ENCODE results near the gene ATG13. TPM values are rescaled to one million over a fixed set of nuclear protein-coding genes. Genes with fewer than 3 reads are reported as not detected.
"Not testable (repeated sequence)": the region's sequence is repeated elsewhere in the genome, so short reads cannot be mapped to it uniquely, and the experiment has no call there.

The ATG13 gene
- total RNA-seq, 1 donor from 2014 or later: 39.4 TPM

DNA sequence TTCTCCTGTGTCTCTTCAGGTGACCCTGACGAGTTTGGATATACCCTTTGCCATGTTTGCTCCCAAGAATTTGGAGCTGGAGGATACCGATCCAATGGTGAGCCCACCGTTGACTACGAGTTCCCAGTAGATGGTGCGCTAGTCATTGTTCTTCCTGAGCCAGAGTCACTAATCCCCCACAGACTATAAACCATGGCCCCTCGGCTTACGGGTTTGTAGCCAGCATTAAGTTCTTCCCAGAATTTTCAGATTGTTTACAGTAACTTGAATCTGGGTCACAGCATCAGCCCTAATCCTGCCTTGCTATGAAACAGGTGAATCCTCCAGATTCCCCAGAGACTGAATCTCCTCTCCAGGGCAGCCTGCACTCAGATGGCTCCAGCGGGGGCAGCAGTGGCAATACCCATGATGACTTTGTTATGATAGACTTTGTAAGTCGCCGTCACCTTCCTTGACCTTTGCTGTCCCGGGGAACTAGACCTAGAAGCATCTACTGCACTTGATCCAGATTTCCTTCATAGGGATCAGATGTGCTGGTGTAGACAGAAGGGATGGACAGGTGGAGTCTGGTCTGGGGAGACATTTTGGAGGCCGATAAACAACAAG, 51.2 kb downstream of the ATG13 start:
- ATAC-seq: no peak
- no peak for DNase-seq (ENCODE audit: missing footprints)
- intact Hi-C loops (cut with DNase I): no loop called here

DNA sequence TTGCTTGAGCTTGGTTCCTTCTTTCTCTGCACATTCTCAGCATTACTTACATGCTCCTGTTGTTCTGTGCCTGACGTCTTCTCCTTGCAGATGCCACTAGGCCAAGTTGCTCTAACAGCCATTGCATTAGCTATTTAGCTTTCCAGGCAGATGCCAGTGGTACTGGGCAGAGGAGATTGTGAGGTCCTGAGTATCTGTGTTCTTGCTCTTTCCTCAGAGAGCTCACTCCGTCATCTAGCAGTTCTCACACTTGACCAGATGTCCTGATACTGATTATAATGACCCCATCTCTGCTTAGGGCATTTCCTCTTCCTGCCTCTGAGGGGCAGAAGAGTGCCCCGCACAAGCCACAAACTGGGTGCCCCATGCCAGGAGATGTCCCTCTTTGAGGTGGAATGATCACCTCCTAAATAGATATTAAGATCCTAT, 52.4 kb downstream of the ATG13 start:
- ATAC-seq (no peak), DNase-seq (ENCODE audit: missing footprints) (no peak)
- intact Hi-C loops (cut with DNase I): no loop called here

DNA sequence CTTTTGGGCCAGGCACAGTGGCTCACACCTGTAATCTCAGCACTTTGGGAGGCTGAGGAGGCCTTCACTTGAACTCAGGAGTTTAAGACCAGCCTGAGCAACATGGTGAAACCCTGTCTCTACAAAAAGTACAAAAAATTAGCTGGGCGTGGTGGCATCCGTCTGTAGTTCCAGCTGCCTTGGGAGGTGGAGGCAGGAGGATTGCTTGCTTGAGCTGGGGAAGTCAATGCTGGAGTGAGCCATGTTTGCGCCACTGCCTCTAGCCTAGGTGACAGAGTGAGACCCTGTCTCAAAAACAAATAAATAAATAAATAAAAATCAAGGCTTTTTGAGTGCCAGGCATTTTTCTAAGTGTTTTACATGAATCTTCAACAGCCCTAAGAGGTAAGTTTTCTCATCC, 53.2 kb downstream of the ATG13 start:
- ATAC-seq; intact Hi-C loops (cut with DNase I): not testable (repeated sequence)

DNA sequence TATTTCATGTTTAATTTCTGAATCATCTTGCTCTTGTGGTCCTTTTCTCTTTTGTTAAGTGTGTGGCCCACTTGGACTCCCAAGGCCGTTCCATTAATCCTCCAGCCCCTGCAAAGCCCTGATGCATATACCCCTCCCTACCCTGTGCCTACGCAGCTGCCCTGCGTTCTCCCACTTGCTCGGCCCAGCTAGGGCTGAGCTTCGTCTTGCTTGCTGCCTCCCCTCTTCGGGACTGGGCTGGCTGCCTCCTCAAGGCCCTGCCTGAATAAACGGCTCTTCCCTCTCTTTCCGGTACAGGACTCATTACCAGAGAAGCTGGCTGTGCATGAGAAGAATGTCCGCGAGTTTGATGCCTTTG, 54.6 kb downstream of the ATG13 start:
- intact Hi-C loops (cut with DNase I): no loop called here
- ATAC-seq (no peak), DNase-seq (ENCODE audit: missing footprints) (no peak)

More for the DNA sequence above, 53.2 kb downstream of the ATG13 start:
- not testable (repeated sequence) for DNase-seq (ENCODE audit: missing footprints)

DNA sequence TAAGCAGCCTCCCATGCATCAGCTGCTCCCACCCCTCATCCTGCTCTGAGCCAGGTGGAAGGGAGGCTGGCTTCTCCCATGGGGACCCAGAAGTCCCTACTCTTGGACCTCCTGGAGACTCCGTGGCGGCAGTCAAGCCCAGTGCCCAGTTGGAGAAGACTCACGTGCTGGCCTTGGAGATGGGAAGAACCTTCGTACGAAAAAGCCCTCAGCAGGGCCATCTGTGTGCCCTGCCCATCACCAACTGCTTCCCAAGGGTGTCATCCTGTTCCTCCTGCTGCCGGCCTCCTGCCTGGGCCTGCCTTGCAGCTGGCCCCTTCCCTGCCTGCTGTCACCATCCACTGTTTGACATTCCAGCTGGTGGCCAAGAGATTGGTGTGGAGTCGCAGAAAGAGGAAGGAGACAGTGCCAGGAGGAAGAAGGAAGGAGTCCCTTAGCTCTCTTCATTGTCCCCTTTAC, 55.1 kb downstream of the ATG13 start:
- intact Hi-C loops (cut with DNase I): no loop called here
- DNase-seq (ENCODE audit: missing footprints): no peak
- ATAC-seq: no peak

DNA sequence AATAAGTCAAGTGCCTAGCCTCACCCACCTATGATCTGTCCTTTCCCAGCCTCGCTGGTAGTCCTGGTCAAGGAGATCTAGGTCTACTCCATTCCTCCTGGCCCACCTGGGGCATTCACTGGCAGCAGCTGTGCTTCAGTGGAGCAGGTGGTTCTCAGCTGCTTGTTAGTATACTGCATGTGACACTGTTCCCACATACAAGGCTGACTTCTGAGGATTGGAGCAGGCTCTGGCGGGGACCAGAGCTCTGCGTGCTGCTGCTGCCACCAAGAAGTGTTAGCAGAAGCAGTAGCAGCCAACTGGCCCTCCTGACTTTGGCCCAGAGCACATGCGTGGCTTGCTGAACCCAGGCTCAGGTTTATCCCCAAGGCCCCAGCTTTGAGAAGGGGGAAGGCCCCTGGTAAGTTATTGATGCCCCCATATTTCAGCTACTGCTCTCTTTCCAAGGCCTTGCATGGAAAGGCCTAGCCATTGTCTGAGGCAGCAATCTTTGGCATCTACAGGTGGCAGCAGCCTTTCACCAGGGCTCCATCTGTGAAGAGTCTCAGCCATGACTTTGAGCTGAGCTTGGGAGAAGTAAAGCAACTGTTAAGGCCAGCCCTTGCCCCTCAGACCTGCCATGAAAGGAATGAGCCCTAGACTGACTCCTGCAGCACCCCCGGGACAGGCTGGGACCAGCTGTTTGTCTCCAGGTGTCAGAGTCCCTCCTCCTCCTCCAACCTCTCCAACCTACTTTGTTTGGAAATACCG, 56.5 kb downstream of the ATG13 start:
- intact Hi-C loops (cut with DNase I): no loop called here
- ATAC-seq (no peak), DNase-seq (ENCODE audit: missing footprints) (no peak)

DNA sequence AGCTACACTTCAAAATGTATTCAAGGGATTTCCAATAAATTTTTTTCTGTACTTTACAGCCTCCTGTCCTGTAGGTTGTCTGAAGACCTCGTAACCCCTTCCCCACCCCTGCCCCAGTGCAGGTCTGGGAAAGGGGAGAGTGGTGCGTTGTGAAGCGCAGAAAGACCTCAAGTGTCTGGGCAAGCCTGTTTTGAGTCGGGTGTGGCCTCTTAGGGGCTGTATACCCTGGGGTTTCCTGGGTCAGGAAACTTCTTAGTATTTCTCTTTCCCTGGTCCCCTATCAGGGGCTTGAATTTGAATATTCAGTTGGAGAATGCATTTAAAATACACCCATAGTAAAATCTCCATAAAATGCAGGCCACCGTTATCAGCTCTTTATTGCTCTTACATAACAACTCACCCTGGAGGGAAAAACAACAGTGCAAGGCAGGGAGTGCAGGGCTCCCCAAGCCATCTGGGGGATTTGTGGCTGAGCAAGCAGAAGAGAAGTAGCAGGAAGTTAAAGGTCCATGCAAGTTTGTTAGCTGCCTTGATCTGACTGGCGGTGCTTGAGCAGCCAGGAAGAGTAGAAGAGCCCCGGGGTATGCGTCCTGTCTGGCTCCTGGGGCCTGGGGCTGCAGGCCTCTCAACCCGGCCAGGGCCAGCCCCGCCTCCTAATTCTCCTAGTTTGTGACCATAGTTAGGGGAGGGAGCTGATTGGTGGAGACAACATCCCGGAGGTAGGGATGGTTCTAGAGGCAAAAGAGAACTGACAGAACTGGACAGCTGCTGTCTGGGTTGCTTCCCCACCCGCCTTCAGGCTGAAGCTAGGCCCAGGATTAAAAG, 57.3 kb downstream of the ATG13 start:
- peak; percentile 41 for ATAC-seq

DNA sequence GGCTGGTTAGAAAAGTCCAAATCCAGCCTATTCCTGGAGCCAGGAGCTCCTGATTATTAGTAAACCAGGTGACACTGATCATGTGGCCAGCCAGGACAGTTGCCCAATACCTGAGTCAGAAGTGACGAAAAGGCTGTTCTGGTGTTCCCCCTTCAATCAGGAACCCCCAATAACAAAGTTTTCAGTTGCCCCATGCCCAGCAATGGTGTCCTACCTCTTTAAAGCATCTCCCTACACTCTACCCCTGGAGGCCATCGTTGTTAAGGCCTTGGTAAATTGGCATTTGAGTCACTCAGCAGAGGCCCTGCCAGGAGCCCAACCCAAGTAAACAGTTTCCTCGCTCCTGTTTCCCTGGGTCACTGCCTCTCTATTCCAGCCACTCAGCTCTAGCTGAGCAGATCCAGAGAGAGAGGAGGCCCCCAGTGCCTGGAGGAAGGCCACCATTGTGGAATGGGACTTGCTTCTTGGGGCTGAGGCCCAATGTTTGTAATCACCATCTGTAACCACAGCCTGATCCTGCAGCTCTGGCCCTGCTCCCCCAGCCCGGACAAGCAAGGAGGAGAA, 58.0 kb downstream of the ATG13 start:
- ATAC-seq (peak; percentile 74), DNase-seq (ENCODE audit: missing footprints) (peak; percentile 81)
- intact Hi-C loops (cut with DNase I): no loop called here

More for the DNA sequence above, 57.3 kb downstream of the ATG13 start:
- intact Hi-C loops (cut with DNase I): no loop called here
- peak; percentile 77 for DNase-seq (ENCODE audit: missing footprints)

DNA sequence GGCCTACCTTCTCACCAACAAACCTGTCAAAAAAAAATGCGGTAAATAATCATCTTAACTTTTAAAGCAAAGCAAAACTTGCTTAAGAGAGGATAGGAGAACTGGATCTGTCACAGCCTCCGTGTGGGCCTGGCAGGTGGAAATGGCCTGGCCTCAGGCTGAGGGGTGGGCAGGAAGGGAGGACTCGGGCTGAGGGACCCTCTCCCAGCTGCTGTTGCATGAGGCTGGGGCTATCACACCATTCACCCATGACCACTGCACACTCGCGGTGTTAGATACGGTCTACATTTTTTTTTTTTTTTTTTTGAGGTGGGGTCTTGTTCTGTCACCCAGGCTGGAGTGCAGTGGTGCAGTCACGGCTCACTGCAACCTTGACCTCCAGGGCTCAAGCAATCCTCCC, 58.6 kb downstream of the ATG13 start:
- DNase-seq (ENCODE audit: missing footprints): no peak
- ATAC-seq: no peak
- intact Hi-C loops (cut with DNase I): no loop called here

DNA sequence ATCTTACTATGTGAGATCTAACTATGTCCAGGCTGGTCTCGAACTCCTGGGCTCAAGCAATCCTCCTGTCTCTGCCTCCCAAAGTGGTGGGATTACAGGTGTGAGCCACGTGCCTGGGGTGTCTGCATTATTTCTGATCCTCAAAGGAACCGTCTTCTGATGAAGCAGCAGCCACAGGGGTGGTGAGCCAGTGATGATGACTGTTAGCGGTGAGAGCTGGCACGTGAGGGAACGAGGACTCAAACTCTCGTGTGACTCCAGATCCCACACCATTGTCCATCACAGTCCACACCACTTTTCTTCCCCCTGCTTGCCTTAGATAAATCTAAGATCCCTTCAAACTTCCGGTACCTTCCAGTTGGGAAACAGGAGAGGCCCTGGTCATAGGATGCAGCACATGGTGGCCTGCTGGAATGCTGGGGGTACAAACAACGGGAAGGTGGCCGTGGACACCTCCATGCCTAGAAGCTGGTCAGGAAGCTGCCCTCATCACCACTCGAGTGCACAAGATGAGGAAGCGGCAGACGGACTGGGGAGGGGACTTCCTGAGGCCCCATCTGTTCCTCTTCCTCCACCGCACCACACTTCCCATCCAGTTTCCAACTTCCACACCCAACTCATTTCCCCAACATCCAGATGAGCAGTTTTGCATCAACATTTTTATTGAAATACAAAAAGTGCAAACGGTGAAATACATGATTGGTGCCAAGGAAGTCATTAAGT, 59.2 kb downstream of the ATG13 start:
- intact Hi-C loops (cut with DNase I): no loop called here
- DNase-seq (ENCODE audit: missing footprints) (peak; percentile 86), ATAC-seq (no peak)

DNA sequence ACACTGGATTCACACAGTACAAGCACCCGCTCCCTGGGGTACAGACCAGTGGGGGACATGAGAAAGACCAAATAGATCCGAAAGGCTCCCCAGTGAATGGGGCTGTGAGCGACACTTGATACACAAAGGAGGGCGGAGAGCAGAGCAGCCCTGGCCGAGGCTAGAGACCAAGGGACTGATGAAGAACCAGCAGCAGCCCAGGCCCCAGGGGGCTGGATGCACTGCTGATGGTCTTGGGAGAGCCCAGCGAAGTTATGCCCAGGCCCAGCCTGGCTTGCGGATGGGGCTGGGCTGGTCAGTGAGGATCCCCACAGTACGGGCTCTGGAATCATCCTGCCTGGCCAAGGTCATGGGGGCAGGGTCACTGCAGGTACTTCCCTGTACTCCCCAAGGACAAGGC, 59.8 kb downstream of the ATG13 start:
- DNase-seq (ENCODE audit: missing footprints) (peak; percentile 72), ATAC-seq (no peak)
- intact Hi-C loops (cut with DNase I): no loop called here

DNA sequence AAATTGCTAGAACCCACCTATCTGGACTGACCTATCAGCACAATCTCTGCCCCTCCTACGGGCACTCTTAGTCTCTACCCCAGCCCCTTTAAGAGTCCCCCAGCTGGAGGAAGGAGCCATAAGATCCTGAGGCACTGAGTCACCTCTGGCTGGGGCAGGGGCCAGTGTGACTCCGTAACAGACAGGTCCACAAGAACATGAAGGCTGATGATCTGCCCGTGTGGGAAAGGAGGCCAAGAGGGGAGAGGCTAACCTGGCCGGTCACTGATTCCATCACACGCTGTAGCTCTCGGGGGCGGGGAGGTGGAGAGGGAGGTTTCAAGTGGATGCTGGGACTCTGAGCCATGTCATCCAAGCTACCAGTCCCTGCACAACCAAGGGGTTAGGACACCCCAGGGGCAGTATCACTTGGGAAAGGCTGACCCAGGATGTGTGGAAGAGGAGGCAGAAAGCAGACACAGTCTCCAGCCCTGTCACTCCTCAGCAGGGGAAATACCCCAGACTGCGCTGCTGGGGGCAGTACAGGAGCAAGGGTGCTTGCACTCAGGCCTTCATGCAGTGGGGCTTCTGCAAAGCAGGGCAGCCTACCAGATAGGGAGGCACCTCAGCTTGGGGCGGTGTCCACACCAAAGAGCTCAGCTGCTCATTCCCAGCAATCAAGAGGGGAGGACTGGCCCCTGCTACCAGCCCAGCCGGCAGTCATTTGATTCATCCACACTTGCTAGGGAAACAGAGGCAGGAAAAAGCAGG, 60.8 kb downstream of the ATG13 start:
- intact Hi-C loops (cut with DNase I): no loop called here
- ATAC-seq: no peak
- peak; percentile 28 for DNase-seq (ENCODE audit: missing footprints)

DNA sequence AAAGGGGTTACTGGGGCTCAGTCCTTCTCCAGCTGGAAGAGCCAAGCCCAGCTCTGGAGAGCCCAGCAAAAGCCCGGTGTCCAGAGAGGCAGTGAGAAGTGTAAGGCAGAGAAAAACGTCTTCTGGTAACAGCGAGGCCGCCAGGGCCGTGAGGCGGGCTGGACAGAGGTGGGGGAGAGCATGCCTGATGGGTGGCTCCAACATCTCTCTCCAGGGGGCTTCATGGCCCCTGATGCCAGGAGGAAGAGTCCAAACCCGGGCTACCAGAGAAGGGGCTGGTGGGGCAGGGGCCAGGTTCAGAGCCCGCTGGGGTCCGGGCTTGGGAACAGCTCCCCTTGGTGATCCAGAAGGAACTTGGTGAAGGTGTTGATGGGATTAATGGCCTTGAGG, 61.4 kb downstream of the ATG13 start:
- intact Hi-C loops (cut with DNase I): no loop called here
- DNase-seq (ENCODE audit: missing footprints) (peak; percentile 30), ATAC-seq (no peak)

DNA sequence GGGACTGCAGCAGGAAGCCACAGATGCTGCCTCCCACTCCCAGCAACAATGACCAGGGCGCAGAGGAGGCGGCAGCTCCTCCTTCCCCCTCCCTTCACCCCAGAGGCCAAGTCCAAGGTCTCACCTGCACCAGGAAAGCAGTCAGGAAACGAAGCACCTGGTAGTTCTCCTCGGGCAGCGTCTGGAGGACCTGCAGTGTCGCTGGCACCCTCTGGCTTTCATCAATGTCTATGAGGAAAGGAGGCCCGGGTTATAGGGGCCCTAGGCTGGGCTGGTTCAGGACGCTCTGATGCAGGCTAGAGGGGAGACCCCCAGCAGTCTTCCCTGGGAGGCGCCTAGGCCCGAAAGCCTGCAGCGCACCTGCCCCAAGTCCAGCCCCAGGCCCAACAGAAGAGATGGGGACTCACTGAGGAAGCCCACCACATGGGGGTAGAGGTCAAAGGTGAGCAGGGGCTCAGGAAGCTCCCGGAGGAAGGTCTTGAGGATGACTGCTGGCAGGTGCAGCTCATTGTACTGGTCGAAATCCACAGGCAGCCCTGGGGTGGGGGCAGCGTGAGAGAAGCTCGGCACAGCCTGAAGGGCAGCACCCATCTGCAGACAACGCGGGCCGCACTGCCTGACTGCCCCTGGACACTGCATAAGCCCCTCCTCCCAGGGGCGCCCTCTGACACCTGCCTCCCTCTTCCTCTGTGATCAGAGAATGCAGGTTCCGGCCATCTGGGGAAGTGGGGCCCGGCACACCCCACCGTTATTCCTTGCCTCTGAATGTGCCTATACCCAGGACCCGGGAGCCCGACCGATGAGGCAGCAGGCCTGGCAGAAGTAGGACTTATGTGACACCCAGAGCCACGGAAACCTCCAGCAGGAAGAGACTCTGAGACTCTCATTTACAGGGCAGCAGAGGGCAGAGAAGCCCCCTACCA, 62.1 kb downstream of the ATG13 start:
- DNase-seq (ENCODE audit: missing footprints): peak; percentile 30
- no peak for ATAC-seq
- intact Hi-C loops (cut with DNase I): no loop called here

DNA sequence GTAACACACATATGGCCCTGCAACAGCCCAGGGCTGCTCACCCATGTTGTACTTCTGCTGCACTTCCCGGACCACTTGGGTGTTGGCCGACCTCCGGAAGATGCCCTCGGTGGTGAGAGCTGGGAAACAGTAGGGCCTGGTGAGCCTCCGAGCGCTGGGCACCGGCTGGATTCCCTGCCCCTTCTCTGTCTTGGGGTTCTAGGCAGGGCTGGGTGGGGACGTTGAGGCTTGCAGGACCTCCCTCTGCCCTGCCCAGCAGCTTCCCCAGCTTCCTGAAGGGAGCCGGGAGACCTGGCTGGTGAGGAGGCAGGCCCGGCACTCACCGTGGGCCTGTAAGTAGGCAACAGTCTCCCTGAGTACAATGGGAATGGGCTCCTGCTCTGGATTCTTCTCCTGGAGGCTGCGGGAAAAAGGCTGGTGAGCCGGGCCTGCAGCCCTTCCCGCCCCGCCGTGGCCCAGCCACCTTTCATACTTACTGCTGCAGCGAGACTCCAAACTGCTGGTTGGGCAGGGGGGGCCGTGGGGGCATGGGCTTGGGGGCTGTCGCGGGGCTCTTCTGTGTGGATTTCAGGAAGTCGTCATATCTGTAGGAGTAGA, 62.9 kb downstream of the ATG13 start:
- DNase-seq (ENCODE audit: missing footprints) (peak; percentile 44), ATAC-seq (no peak)
- intact Hi-C loops (cut with DNase I): no loop called here

DNA sequence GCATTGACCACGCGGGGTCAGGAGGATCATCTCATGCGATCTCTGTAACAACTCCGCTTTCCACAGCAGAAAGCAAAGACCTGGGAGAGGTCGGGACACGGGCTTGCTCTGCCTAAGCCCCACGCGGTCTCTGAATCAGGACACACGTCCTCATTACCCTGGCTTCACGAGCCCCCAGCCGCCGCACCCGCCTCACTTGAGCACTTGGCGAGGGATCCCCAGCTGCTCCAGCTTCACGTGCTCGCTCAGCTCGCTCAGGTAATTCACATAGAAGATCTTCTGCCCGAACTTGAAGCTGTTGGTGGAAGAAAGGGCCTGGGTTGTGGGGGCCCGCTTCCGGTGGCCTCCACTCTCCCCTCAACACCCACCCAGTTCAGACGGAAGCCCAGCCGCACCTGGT, 63.5 kb downstream of the ATG13 start:
- intact Hi-C loops (cut with DNase I): no loop called here
- no peak for ATAC-seq
- peak; percentile 45 for DNase-seq (ENCODE audit: missing footprints)

DNA sequence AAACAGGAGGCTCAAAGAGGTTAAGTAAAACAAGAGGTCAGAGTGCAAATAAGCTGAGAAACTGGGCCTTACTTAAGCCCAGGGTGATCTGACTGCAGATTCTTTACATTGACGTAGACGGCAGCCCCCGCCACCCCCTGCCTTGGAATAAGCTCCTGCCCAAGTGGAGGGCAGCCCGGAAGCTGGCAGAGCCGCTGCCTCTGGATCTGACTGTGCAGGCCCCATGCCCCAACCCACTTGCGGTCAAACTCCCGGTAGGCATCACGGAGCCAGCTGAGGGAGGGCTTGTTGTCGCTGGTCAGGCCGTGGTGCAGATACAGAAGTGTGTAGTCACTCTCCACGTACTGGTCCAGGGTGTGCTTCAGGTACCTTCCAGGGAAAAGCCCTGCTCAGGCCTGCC, 64.5 kb downstream of the ATG13 start:
- peak; percentile 46 for DNase-seq (ENCODE audit: missing footprints)
- intact Hi-C loops (cut with DNase I): no loop called here
- no peak for ATAC-seq
